KMS-11 (cell line): ENCODE data around the gene NCF2.

Source experiments
- H2AFZ ChIP-seq: fragments of 200-600 bp; sonication (generic); 2 replicates; pipeline ENCODE4 v1.6.1; 2016; ENCODE audit warnings: antibody characterized with exemption, mixed run types, low read depth
- H3K27ac ChIP-seq: fragments of 200-600 bp; sonication (generic); 2 replicates; pipeline ENCODE4 v1.6.1; 2016; ENCODE audit warnings: mild to moderate bottlenecking, mixed run types
- H3K27me3 ChIP-seq: fragments of 200-600 bp; sonication (generic); 2 replicates; pipeline ENCODE4 v1.6.1; 2017; ENCODE audit warnings: mild to moderate bottlenecking, low read depth, mixed run types, moderate library complexity; ENCODE audit not compliant: insufficient read depth
- H3K36me3 ChIP-seq: fragments of 200-600 bp; sonication (generic); 2 replicates; pipeline ENCODE4 v1.6.1; 2017; ENCODE audit warnings: mild to moderate bottlenecking, mixed run types; ENCODE audit not compliant: insufficient read depth
- H3K4me1 ChIP-seq: fragments of 200-600 bp; sonication (generic); 2 replicates; pipeline ENCODE4 v1.6.1; 2016; ENCODE audit warnings: mild to moderate bottlenecking, low read depth, mixed run types; ENCODE audit not compliant: poor library complexity, severe bottlenecking
- H3K4me2 ChIP-seq: fragments of 200-600 bp; sonication (generic); 2 replicates; pipeline ENCODE4 v1.7.0; 2016; ENCODE audit warnings: mild to moderate bottlenecking, mixed run types
- H3K4me3 ChIP-seq: fragments of 200-600 bp; sonication (generic); IDR thresholded peaks from 2 replicates; pipeline ENCODE4 v1.6.1; 2017; ENCODE audit warnings: low read depth, low read length, mixed read lengths; ENCODE audit not compliant: insufficient read depth
- H3K79me2 ChIP-seq: fragments of 200-600 bp; sonication (generic); 2 replicates; pipeline ENCODE4 v1.6.1; 2016; ENCODE audit warnings: low read depth, mixed run types; ENCODE audit not compliant: insufficient read depth
- H3K9ac ChIP-seq: fragments of 200-600 bp; sonication (generic); 2 replicates; pipeline ENCODE4 v1.6.1; 2016; ENCODE audit warnings: mild to moderate bottlenecking, mixed run types
- H4K20me1 ChIP-seq: fragments of 200-600 bp; sonication (generic); 2 replicates; pipeline ENCODE4 v1.6.1; 2016; ENCODE audit warnings: mild to moderate bottlenecking, mixed run types; ENCODE audit not compliant: insufficient read depth
- TF ChIP-seq, protein P1 (sequence below): fragments of 200-600 bp; sonication (generic); conservative IDR thresholded peaks from 2 replicates; pipeline ENCODE4 v1.6.1; 2017; ENCODE audit warnings: low read depth, mild to moderate bottlenecking, antibody characterized with exemption, low read length, moderate library complexity, mixed read lengths

Gene NCF2

DNA sequence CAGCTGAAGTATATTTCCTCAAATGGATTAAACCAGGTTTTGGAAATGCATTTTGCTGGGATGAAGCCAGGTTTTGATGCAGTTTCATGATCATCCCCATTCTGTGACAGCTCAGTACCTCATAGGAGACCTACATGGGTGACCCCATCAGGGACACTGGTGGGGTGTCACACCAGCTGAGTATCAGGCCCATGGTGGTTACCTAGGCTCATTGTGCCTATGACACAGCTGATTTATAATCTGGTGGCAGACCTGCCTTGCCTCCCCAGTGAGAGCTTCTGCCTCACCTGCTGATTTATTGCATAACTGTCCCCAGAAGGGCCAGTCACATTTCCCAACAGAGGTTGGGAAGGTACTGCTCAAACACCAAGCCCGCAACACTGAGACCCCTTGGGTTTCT, 3.8 kb downstream of the NCF2 start:
- Histone ChIP-seq H3K4me2 (no peak overlapping the region), H2AFZ (no peak overlapping the region), H3K27me3 (no peaks in the 10 kb centered on the region), H4K20me1 (no peaks in the 10 kb centered on the region), H3K27ac (no peak overlapping the region), H3K9ac (no peak overlapping the region), H3K4me3 (no peak overlapping the region), H3K4me1 (no peaks in the 10 kb centered on the region), H3K79me2 (no peaks in the 10 kb centered on the region), H3K36me3 (no peaks in the 10 kb centered on the region)
- TF ChIP-seq, protein P1, sequence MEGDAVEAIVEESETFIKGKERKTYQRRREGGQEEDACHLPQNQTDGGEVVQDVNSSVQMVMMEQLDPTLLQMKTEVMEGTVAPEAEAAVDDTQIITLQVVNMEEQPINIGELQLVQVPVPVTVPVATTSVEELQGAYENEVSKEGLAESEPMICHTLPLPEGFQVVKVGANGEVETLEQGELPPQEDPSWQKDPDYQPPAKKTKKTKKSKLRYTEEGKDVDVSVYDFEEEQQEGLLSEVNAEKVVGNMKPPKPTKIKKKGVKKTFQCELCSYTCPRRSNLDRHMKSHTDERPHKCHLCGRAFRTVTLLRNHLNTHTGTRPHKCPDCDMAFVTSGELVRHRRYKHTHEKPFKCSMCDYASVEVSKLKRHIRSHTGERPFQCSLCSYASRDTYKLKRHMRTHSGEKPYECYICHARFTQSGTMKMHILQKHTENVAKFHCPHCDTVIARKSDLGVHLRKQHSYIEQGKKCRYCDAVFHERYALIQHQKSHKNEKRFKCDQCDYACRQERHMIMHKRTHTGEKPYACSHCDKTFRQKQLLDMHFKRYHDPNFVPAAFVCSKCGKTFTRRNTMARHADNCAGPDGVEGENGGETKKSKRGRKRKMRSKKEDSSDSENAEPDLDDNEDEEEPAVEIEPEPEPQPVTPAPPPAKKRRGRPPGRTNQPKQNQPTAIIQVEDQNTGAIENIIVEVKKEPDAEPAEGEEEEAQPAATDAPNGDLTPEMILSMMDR: no peak

DNA sequence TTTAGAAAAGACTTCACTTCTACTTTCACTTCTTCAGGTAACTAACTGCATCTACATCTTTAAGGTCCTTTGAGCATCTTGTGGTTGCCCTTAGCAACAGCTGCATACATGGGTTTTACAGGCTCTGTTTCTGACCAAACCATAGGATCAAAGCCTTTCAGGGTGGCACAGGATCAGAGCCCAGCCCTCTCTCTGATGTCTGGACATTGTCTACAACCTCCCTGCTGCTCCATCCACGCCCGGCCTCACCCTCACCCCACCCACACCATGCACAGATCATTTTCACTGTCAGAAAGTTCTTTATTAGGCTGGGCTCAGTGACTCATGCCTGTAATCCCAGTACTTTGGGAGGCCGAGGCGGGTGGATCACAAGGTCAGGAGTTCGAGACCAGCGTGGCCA, 5.2 kb downstream of the NCF2 start:
- Histone ChIP-seq H3K4me1 (no peaks in the 10 kb centered on the region), H3K4me3 (no peak overlapping the region), H3K27ac (no peak overlapping the region), H2AFZ (no peak overlapping the region), H3K9ac (no peak overlapping the region), H3K27me3 (no peaks in the 10 kb centered on the region), H3K79me2 (no peaks in the 10 kb centered on the region), H4K20me1 (no peaks in the 10 kb centered on the region), H3K4me2 (no peak overlapping the region), H3K36me3 (no peaks in the 10 kb centered on the region)
- TF ChIP-seq, protein P1: no peak

DNA sequence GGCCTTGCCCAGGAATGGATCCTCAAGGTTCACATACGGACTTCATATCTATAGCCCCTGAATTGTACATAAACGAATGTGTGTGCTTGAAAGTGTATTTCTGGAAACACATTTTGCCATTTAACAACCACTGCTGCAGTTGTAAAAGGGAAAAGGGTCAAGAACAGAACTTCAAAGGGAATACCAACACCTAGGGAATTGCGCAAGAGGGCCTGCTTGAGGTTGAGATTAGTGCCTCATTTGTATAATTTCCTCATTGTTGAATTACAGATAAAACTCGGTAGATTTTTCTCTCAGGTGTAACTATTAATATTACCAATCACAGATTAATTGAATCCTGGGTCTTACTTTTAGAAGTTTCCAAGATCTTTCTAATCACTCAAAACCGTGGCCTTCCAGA, 6.1 kb downstream of the NCF2 start:
- H3K9ac ChIP-seq: no peak overlapping the region
- no peaks in the 10 kb centered on the region for H3K36me3 ChIP-seq
- H3K27ac ChIP-seq: no peak overlapping the region
- TF ChIP-seq, protein P1: no peak
- no peak overlapping the region for H2AFZ ChIP-seq
- H3K4me1 ChIP-seq: no peaks in the 10 kb centered on the region
- no peaks in the 10 kb centered on the region for H4K20me1 ChIP-seq
- no peak overlapping the region for H3K4me3 ChIP-seq
- H3K79me2 ChIP-seq: no peaks in the 10 kb centered on the region
- H3K4me2 ChIP-seq: no peak overlapping the region
- H3K27me3 ChIP-seq: no peaks in the 10 kb centered on the region

DNA sequence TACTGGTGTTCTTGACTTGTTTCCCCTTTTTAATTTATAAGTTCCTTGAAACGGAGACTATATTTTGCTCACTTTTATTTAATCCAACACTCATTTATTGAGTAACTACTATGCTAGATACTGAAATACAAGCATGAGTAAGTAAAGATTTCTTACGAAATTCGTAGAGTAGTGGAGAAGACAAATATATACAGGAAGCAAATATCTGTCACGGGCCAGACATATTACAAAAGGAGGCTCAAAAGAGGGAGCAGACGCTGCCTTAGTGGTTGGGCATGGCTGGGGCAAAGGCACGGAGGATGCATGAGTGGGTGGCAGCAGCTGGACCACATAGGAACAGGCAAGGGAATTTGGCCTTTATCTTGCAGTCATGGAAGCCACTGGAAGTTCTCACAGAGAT, 6.8 kb downstream of the NCF2 start:
- Histone ChIP-seq H3K79me2 (no peaks in the 10 kb centered on the region), H2AFZ (no peak overlapping the region), H4K20me1 (no peaks in the 10 kb centered on the region), H3K4me3 (no peak overlapping the region), H3K27me3 (no peaks in the 10 kb centered on the region), H3K4me2 (no peak overlapping the region), H3K27ac (no peak overlapping the region), H3K36me3 (no peaks in the 10 kb centered on the region), H3K4me1 (no peaks in the 10 kb centered on the region), H3K9ac (no peak overlapping the region)
- TF ChIP-seq, protein P1: no peak
